Gastroesophageal sphincter (tissue), 4 donors: ENCODE data around the gene XIRP2. TPM values are rescaled to one million over a fixed set of nuclear protein-coding genes. Genes with fewer than 3 reads are reported as not detected.

Experiments used
- ATAC-seq: fragments of 150-250 bp; one replicate; pipeline ENCODE4 v1.9.1; 2016; ENCODE audit warnings: mild to moderate bottlenecking, moderate library complexity
- H3K27ac ChIP-seq, 4 donors: fragments of 200-600 bp; sonication (generic) in 3 of 4; 1 replicate in 3 of 4; 2 replicates in 1 of 4; pipeline ENCODE4 v1.5.1; 2016 to 2019
- H3K27me3 ChIP-seq: fragments of 200-600 bp; sonication (generic); one replicate; pipeline ENCODE4 v1.5.1; 2019
- H3K36me3 ChIP-seq, 2 donors: fragments of 200-600 bp; sonication (generic); one replicate each; pipeline ENCODE4 v1.5.1; 2019; ENCODE audit warnings: control low read depth in 1 of 2
- H3K4me1 ChIP-seq, 3 donors: fragments of 200-600 bp; sonication (generic); 1 replicate in 2 of 3; 2 replicates in 1 of 3; pipeline ENCODE4 v1.5.1; 2016 to 2019; ENCODE audit warnings: control low read depth in 2 of 3
- H3K4me3 ChIP-seq, 2 donors: fragments of 200-600 bp; sonication (generic); one replicate each; pipeline ENCODE4 v1.5.1; 2019; ENCODE audit warnings: mild to moderate bottlenecking in 1 of 2, moderate library complexity in 1 of 2
- H3K9me3 ChIP-seq, 3 donors: fragments of 200-600 bp; sonication (generic); one replicate each; pipeline ENCODE4 v1.5.1; 2017 to 2019; ENCODE audit warnings: control low read depth in 2 of 3
- EP300 ChIP-seq: sonication (generic); formaldehyde crosslinking; IDR thresholded peaks from one replicate; pipeline ENCODE4 v1.6.1; 2017; ENCODE audit warnings: antibody characterized with exemption, mild to moderate bottlenecking
- POLR2A ChIP-seq, 2 donors: fragments of 450-650 bp; IDR thresholded peaks; one replicate each; pipeline ENCODE4 v1.6.1; 2017; ENCODE audit warnings: antibody characterized with exemption in 2 of 2, mild to moderate bottlenecking in 2 of 2, moderate library complexity in 1 of 2
- POLR2AphosphoS5 ChIP-seq: sonication (generic); formaldehyde crosslinking; IDR thresholded peaks from one replicate; pipeline ENCODE4 v1.6.1; 2017; ENCODE audit warnings: antibody characterized with exemption
- WGBS, 2 donors: methylation state at CpG; one replicate each; pipeline ENCODE4 v1.1.5; 2018; ENCODE audit warnings: low coverage in 1 of 2; 5-methylcytosine and 5-hydroxymethylcytosine counted together
- total RNA-seq, 4 donors: library from RNA; depleted of rRNA; stranded (reverse); fragments of >200 nt; gene quantifications; one replicate each; pipeline ENCODE4 v1.1.0, GENCODE V29; 2016
- TF ChIP-seq, protein P1 (sequence below), 4 experiments: fragments of 200-600 bp in 2 of 4; fragments of 450-650 bp in 2 of 4; sonication (generic) in 1 of 4; IDR thresholded peaks; one replicate each; pipeline ENCODE4 v1.5.1; 2017 to 2019; ENCODE audit warnings: antibody characterized with exemption in 4 of 4, mild to moderate bottlenecking in 2 of 4, moderate library complexity in 2 of 4

Gene XIRP2
- total RNA-seq, 4 donors from 2014 or later: 0.19 TPM; not detected in 3

- no peak overlapping the region for H3K4me3 ChIP-seq
- no peak for ATAC-seq
- no peaks in the 10 kb centered on the region for H3K36me3 ChIP-seq
- H3K27ac ChIP-seq: no peak overlapping the region
- no peaks in the 10 kb centered on the region for H3K27me3 ChIP-seq
- WGBS, 2 donors: 85 to 92% methylated on average over 3 to 5 of the region's 5 CpGs
- H3K9me3 ChIP-seq: no peaks in the 10 kb centered on the region
- H3K4me1 ChIP-seq: no peaks in the 10 kb centered on the region
- TF ChIP-seq, protein P1, sequence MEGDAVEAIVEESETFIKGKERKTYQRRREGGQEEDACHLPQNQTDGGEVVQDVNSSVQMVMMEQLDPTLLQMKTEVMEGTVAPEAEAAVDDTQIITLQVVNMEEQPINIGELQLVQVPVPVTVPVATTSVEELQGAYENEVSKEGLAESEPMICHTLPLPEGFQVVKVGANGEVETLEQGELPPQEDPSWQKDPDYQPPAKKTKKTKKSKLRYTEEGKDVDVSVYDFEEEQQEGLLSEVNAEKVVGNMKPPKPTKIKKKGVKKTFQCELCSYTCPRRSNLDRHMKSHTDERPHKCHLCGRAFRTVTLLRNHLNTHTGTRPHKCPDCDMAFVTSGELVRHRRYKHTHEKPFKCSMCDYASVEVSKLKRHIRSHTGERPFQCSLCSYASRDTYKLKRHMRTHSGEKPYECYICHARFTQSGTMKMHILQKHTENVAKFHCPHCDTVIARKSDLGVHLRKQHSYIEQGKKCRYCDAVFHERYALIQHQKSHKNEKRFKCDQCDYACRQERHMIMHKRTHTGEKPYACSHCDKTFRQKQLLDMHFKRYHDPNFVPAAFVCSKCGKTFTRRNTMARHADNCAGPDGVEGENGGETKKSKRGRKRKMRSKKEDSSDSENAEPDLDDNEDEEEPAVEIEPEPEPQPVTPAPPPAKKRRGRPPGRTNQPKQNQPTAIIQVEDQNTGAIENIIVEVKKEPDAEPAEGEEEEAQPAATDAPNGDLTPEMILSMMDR (IDR thresholded peaks at IDR 0.05): no peak
- TF ChIP-seq POLR2AphosphoS5 (no peak), POLR2A (IDR thresholded peaks at IDR 0.05) (no peak), EP300 (no peak)
These were observed 108.2 kb downstream of the XIRP2 start for GRCh38 chr2:166996465-166996864.

DNA sequence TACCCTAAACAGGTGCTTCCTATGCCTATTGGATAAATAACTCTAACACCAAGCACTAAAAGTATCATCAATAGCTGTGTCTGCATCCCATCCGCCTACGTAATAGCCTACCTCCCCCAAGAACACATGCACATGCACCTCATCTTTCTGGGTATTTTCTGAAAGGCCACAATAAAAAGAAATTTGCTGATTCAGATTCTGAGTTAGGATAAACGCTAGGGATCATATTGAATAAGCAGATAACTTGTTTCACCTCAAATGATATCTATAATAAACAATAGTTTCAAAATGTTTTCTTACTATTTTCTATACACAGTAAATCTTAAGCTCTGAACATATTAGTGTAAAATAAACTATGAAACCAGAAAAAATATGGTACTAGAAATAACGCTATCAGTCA, 112.9 kb downstream of the XIRP2 start:
- no peak overlapping the region for H3K27ac ChIP-seq
- H3K4me3 ChIP-seq: no peak overlapping the region
- no peaks in the 10 kb centered on the region for H3K27me3 ChIP-seq
- no peak for ATAC-seq
- H3K4me1 ChIP-seq: no peaks in the 10 kb centered on the region
- no peaks in the 10 kb centered on the region for H3K36me3 ChIP-seq
- 81 to 97% methylated on average over 4 of the region's 4 CpGs for WGBS, 2 donors
- TF ChIP-seq POLR2A (IDR thresholded peaks at IDR 0.05): no peak
- TF ChIP-seq POLR2AphosphoS5: no peak
- TF ChIP-seq, protein P1 (IDR thresholded peaks at IDR 0.05): no peak
- no peak for TF ChIP-seq EP300
- H3K9me3 ChIP-seq: no peaks in the 10 kb centered on the region

GRCh38 chr2:167005096-167005495, 116.8 kb downstream of the XIRP2 start:
- Histone ChIP-seq H3K4me1 (no peaks in the 10 kb centered on the region), H3K36me3 (no peaks in the 10 kb centered on the region), H3K27me3 (no peaks in the 10 kb centered on the region), H3K9me3 (no peaks in the 10 kb centered on the region), H3K4me3 (no peak overlapping the region), H3K27ac (no peak overlapping the region)
- no peak for ATAC-seq
- TF ChIP-seq EP300: no peak
- no peak for TF ChIP-seq POLR2A (IDR thresholded peaks at IDR 0.05)
- TF ChIP-seq, protein P1 (IDR thresholded peaks at IDR 0.05): no peak
- no peak for TF ChIP-seq POLR2AphosphoS5

GRCh38 chr2:167013227-167013626, 124.9 kb downstream of the XIRP2 start:
- no peak overlapping the region for H3K4me3 ChIP-seq
- no peak for ATAC-seq
- H3K4me1 ChIP-seq: no peaks in the 10 kb centered on the region
- no peak for TF ChIP-seq POLR2AphosphoS5
- TF ChIP-seq, protein P1 (IDR thresholded peaks at IDR 0.05): no peak
- no peaks in the 10 kb centered on the region for H3K27me3 ChIP-seq
- no peak overlapping the region for H3K27ac ChIP-seq
- no peaks in the 10 kb centered on the region for H3K36me3 ChIP-seq
- no peaks in the 10 kb centered on the region for H3K9me3 ChIP-seq
- 58% methylated on average over 1 of the region's 1 CpG for WGBS, 2 donors

DNA sequence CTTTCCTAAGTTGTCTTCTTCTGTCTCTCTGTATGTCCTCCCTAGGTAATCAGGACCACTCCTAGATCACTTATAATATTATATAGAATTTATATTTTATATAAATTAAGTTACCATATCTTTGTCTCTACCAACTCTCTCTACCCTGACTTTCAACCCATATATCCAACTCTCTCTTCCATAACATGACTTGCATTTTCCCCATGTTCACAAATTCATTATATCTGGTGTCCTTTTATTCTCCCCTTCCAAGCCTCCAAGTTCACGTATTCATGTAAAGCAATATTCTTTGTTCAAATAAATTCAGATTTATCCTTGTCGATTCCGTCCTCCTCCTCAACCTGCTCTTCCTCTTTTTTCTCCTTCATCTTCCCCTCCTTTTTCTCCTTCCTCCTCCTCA, 127.5 kb downstream of the XIRP2 start:
- H3K4me3 ChIP-seq: no peak overlapping the region
- TF ChIP-seq POLR2AphosphoS5: no peak
- TF ChIP-seq, protein P1 (IDR thresholded peaks at IDR 0.05): no peak
- no peak for TF ChIP-seq POLR2A (IDR thresholded peaks at IDR 0.05)
- TF ChIP-seq EP300: no peak
- ATAC-seq: no peak
- H3K4me1 ChIP-seq: no peaks in the 10 kb centered on the region
- no peaks in the 10 kb centered on the region for H3K27me3 ChIP-seq
- WGBS, 2 donors: 88 to 90% methylated on average over 3 of the region's 3 CpGs
- no peaks in the 10 kb centered on the region for H3K9me3 ChIP-seq
- no peak overlapping the region for H3K27ac ChIP-seq
- H3K36me3 ChIP-seq: no peaks in the 10 kb centered on the region
